Gastrocnemius medialis (tissue), 4 donors: ENCODE results near the gene TRIM15.

Source experiments
- POLR2A ChIP-seq, 2 donors: fragments of 450-650 bp; IDR thresholded peaks; one replicate each; pipeline ENCODE4 v1.6.1; 2017; ENCODE audit warnings: antibody characterized with exemption in 2 of 2, mild to moderate bottlenecking in 2 of 2, moderate library complexity in 2 of 2
- TF ChIP-seq, protein P1 (sequence below), 5 experiments: fragments of 450-650 bp in 3 of 5; fragments of 200-600 bp in 2 of 5; sonication (generic) in 2 of 5; IDR thresholded peaks in 4 of 5; conservative IDR thresholded peaks in 1 of 5; 1 replicate in 4 of 5; 2 replicates in 1 of 5; pipeline ENCODE4 v1.5.1; 2016 to 2019; ENCODE audit warnings: antibody characterized with exemption in 5 of 5, mild to moderate bottlenecking in 3 of 5, moderate library complexity in 3 of 5

DNA sequence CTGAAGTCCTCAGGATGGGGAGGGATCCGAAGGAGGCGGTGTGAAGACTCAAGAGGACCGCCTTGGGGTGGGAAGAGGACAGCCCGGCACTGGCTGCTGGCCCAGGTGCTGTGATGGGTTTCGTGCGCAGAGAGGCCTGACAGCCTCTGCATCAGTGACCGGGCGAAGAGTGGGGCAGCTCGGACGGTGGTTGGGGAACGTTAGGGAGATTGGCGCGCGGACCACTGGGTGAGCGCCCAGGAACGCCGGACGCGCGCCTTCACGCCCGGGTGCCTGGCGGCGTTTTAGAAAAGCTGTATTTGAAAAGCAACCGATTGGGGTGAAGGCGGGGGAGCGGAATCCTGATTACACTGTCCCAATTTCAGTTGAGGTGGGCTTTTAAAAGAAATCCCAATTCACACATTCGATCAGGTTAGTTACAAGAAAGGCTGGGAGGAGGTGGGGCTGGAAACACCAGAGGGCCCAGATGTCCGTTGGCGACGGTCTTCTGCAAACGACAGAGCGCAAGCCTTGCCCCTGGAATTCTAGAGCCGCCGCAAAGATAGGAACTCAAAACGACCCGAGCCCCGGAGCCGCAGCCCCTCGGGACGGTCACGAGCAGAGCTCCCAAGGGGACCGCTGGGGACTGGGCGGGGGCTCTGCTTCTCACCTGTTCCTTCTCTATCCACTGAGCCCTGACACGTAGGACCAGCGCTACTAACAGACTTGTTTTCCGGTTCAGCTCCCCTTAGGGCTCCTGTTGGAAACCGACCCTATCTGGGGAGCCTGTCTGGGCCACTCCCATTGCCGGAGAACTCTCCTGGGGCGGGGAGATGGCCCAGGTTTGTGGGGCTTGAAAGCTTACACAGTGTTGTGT lies 35.9 kb upstream of the TRIM15 start:
- no peak for TF ChIP-seq POLR2A (IDR thresholded peaks at IDR 0.05)
- TF ChIP-seq, protein P1, sequence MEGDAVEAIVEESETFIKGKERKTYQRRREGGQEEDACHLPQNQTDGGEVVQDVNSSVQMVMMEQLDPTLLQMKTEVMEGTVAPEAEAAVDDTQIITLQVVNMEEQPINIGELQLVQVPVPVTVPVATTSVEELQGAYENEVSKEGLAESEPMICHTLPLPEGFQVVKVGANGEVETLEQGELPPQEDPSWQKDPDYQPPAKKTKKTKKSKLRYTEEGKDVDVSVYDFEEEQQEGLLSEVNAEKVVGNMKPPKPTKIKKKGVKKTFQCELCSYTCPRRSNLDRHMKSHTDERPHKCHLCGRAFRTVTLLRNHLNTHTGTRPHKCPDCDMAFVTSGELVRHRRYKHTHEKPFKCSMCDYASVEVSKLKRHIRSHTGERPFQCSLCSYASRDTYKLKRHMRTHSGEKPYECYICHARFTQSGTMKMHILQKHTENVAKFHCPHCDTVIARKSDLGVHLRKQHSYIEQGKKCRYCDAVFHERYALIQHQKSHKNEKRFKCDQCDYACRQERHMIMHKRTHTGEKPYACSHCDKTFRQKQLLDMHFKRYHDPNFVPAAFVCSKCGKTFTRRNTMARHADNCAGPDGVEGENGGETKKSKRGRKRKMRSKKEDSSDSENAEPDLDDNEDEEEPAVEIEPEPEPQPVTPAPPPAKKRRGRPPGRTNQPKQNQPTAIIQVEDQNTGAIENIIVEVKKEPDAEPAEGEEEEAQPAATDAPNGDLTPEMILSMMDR (IDR thresholded peaks at IDR 0.05 in 4 of 5, conservative IDR thresholded peaks at IDR 0.05 in 1 of 5) = no peak
